GM12892 (cell line): ENCODE measurements around the gene ACADVL.

Experiments
- POLR2A ChIP-seq: IDR thresholded peaks from 2 replicates; pipeline ENCODE4 v1.6.1; 2011; ENCODE audit warnings: low read depth, low read length, control low read depth
- POLR2AphosphoS5 ChIP-seq: IDR thresholded peaks from 2 replicates; pipeline ENCODE4 v1.6.1; 2011; ENCODE audit warnings: low read depth, low read length, control low read depth
- TAF1 ChIP-seq: IDR thresholded peaks from 2 replicates; pipeline ENCODE4 v1.6.1; 2011; ENCODE audit warnings: low read depth, mild to moderate bottlenecking, control low read depth, low read length, borderline replicate concordance

GRCh38 chr17:7218758-7219157 lies 980 bp upstream of the ACADVL start:
- TF ChIP-seq TAF1 = no peak
- no peak for TF ChIP-seq POLR2A
- TF ChIP-seq POLR2AphosphoS5 = no peak
